HG03378 (cell line): ENCODE data around the gene CASTOR2.
"Not testable (repeated sequence)": the region's sequence is repeated elsewhere in the genome, so short reads cannot be mapped to it uniquely, and the experiment has no call there.

Experiments used
- ATAC-seq: cut with Tn5 transposase; IDR thresholded peaks from one replicate; pipeline ENCODE4 v1.9.1; 2021; ENCODE audit warnings: mild to moderate bottlenecking, moderate library complexity; ENCODE audit not compliant: unreplicated experiment

Gene CASTOR2

GRCh38 chr7:75049817-75050216 lies 85.3 kb downstream of the CASTOR2 start:
- ATAC-seq = no peak

- ATAC-seq = no peak
These were observed 86.0 kb downstream of the CASTOR2 start for GRCh38 chr7:75050501-75050900.

GRCh38 chr7:75054744-75055143 lies 90.2 kb downstream of the CASTOR2 start:
- no peak for ATAC-seq

GRCh38 chr7:75055155-75055554 lies 90.7 kb downstream of the CASTOR2 start:
- ATAC-seq = no peak

- ATAC-seq = no peak
These were observed 91.6 kb downstream of the CASTOR2 start for GRCh38 chr7:75055830-75056772.

- no peak for ATAC-seq
These were observed 93.9 kb downstream of the CASTOR2 start for GRCh38 chr7:75058406-75058805.

GRCh38 chr7:75064291-75064690 lies 99.8 kb downstream of the CASTOR2 start:
- ATAC-seq = no peak

GRCh38 chr7:75064801-75065200 lies 100.3 kb downstream of the CASTOR2 start:
- ATAC-seq = no peak

GRCh38 chr7:75066521-75066920 lies 102.0 kb downstream of the CASTOR2 start:
- ATAC-seq = no peak

GRCh38 chr7:75072981-75073283 lies 108.4 kb downstream of the CASTOR2 start:
- no peak for ATAC-seq

- ATAC-seq = not testable (repeated sequence)
These were observed 109.7 kb downstream of the CASTOR2 start for GRCh38 chr7:75074262-75074641.
